Subcutaneous adipose tissue (tissue), 4 donors: ENCODE results near the gene MAPK10. TPM values are rescaled to one million over a fixed set of nuclear protein-coding genes. Genes with fewer than 3 reads are reported as not detected.

Experiments used
- total RNA-seq, 4 donors: library from RNA; depleted of rRNA; stranded (reverse); fragments of >200 nt; gene quantifications; one replicate each; pipeline ENCODE4 v1.1.0, GENCODE V29; 2016
- TF ChIP-seq, protein P1 (sequence below): fragments of 450-650 bp; IDR thresholded peaks from one replicate; pipeline ENCODE4 v1.5.1; 2016; ENCODE audit warnings: low read depth, mild to moderate bottlenecking, control low read depth, antibody characterized with exemption, moderate library complexity

MAPK10 gene
- 10 to 100 TPM; 12.9 to 61.6 (median 34.8) TPM for total RNA-seq

DNA sequence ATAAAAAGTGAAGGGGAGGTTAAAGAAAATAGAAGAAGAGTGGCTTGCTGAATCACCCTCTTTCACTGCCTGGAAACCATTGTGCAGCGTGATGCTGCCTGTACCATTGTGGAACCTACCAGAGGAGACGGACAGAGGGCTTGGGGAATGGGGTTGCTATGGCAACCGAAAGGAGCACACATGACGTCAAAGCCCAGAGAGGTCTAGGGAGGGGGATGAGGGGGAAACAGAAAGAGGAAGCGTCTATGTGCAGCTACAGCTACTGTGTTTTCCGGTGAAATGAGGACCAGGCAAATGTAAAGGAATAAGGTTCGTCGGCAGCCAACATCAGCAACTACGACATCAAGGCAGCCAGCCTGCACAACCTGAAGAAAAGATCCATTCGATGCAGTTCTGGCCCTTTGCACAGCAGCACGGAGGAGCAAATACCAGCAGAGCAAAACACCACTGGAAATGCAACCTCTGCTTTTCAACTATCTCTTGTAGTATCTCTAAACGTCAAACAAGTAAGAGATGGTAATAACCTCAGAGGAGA lies at the start of gene MAPK10:
Gene MAPK10 (minus strand): TSS at position 110 of the 535 bp plus-strand sequence.
- TF ChIP-seq, protein P1, sequence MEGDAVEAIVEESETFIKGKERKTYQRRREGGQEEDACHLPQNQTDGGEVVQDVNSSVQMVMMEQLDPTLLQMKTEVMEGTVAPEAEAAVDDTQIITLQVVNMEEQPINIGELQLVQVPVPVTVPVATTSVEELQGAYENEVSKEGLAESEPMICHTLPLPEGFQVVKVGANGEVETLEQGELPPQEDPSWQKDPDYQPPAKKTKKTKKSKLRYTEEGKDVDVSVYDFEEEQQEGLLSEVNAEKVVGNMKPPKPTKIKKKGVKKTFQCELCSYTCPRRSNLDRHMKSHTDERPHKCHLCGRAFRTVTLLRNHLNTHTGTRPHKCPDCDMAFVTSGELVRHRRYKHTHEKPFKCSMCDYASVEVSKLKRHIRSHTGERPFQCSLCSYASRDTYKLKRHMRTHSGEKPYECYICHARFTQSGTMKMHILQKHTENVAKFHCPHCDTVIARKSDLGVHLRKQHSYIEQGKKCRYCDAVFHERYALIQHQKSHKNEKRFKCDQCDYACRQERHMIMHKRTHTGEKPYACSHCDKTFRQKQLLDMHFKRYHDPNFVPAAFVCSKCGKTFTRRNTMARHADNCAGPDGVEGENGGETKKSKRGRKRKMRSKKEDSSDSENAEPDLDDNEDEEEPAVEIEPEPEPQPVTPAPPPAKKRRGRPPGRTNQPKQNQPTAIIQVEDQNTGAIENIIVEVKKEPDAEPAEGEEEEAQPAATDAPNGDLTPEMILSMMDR = no peak

DNA sequence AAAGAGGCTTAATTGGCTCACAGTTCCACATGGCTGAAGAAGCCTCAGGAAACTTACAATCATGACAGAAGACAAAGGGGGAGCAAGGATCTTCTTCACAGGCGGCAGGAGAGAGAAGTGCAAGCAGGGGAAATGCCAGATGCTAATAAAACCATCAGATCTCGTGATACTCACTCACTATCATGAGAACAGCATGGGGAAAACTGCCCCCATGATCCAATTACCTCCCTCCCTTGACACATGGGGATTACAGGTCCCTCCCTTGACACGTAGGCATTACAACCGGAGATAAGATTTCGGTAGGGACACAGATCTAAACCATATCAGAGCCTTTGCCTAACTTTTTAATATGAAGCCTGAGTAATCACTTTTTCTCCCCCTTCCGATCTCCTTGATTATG lies 43.7 kb upstream of the MAPK10 start:
- TF ChIP-seq, protein P1 = no peak

DNA sequence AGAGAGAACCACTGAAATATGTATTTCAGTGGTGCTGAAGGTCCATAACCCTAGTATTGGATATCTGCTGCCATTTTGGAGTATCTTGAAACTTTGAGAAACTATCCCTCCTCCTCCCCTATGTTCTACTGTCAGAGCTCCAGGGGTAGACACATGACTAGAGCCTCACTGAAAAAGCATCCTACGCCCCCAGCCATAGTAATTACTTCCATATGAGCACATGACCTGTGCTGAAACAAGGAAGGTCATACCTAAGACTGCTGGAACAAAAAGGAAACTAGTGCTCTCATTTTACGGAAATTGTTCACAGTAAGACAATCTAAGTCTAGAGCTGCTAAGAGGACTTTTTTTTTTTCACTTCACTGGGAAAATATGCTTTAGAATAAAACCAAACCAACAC lies 42.0 kb upstream of the MAPK10 start:
- TF ChIP-seq, protein P1 = no peak

GRCh38 chr4:86400216-86400615 lies 40.4 kb upstream of the MAPK10 start:
- TF ChIP-seq, protein P1 = no peak

DNA sequence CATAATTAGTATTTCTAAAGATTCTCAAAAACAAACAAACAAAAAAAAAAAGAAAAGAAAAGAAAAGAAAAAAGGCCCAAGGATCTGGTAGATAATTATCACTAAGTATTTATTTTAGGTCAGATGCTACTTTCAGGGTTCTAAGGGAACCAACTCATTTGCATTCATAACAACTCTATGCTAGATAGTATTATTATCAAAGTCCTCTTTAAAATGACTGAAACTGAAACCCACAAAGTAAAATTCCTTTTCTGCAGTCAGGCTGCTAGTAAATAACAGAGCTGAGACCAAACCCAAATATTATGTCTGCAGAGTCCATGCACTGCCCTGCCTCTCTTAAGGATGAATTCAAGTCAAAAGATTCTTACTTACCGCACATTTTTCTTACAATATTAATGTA lies 38.3 kb upstream of the MAPK10 start:
- TF ChIP-seq, protein P1 = no peak

DNA sequence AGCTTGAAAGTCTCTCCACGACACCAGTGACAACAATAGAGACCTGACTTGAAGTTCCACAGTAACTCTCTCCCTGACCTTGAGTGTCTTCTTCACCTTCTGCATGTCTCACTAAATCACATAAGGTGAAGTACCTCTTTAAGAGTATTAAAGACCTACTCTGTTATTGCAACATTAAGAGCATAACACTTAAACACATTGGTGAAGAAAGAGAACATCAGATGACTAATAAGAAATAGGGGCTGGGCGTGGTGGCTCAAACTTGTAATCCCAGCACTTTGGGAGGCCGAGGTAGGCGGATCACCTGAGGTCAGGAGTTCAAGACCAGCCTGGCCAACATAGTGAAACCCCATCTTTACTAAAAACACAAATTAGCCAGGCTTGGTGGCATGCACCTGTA lies 33.9 kb upstream of the MAPK10 start:
- TF ChIP-seq, protein P1 = no peak

DNA sequence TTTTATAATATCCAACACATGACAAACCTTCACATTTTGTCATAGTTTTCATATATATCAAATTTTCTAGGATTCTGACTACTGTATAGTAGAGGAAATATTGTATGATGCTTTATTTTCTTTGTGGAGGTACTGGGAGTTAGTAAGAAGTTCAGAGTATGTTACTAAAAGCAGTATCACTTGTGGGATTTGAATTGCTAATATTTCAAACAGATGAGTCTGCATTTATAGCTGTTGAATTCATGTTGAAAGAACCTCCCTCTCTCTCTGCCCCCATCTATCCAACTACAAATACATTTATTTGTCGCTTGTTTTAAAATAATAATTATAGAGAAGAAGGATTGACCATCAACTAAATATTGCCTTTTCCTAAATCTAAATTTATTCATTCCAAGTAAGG lies 29.8 kb upstream of the MAPK10 start:
- TF ChIP-seq, protein P1 = no peak
